ENCODE measurements around the gene RAI1.
"Not testable (repeated sequence)": the region's sequence is repeated elsewhere in the genome, so short reads cannot be mapped to it uniquely, and the experiment has no call there.

Gene RAI1

GRCh38 chr17:17681187-17681743 is at the start of gene RAI1:
TSS of gene RAI1 (plus strand) at chr17:17681458. CDS start at chr17:17792949, 111,491 bp downstream.
- peak; percentile 79 for DNase-seq (ENCODE audit: low spot score)

- DNase-seq (ENCODE audit: low spot score) = not testable (repeated sequence)
These were observed 48.6 kb upstream of the RAI1 start for GRCh38 chr17:17632690-17633089.

- DNase-seq (ENCODE audit: low spot score) = no peak
These were observed 47.9 kb upstream of the RAI1 start for GRCh38 chr17:17633310-17633709.

GRCh38 chr17:17635126-17635525 is 46.1 kb upstream of the RAI1 start:
- no peak for DNase-seq (ENCODE audit: low spot score)

- not testable (repeated sequence) for DNase-seq (ENCODE audit: low spot score)
These were observed 45.6 kb upstream of the RAI1 start for GRCh38 chr17:17635537-17636271.

DNA sequence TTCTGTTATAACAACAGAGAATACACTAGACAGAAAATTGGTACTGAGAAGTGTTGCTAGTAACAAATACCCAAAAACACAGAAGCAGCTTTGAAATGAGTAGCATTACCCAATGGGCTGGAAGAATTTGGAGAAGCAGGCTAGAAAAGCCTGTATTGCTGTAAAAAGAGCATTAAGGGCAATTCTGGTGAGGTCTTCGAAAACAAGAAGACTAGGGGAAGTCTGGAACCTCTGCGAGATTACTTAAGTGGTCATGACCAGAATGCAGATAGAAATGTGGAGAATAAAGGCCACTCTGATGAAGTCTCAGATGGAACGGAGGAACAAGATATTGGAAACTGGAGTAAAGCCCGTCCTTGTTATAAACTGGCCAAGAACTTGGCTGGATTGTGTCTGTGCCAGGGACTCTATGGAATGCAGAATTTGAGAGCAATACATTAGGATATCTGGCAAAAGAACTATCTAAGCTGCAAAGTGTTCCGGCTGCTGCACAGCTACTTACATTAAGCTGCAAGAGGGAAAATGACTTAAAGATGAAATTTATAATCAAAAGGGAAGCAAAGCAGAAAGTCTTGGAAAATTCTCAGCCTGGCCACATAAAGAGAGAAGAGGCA is 44.9 kb upstream of the RAI1 start:
- no peak for DNase-seq (ENCODE audit: low spot score)

- no peak for DNase-seq (ENCODE audit: low spot score)
These were observed 42.8 kb upstream of the RAI1 start for GRCh38 chr17:17638467-17638866.

GRCh38 chr17:17639661-17640270 is 41.5 kb upstream of the RAI1 start:
- DNase-seq (ENCODE audit: low spot score) = not testable (repeated sequence)

GRCh38 chr17:17641621-17642409 is 39.4 kb upstream of the RAI1 start:
- peak; percentile 82 for DNase-seq (ENCODE audit: low spot score)

DNA sequence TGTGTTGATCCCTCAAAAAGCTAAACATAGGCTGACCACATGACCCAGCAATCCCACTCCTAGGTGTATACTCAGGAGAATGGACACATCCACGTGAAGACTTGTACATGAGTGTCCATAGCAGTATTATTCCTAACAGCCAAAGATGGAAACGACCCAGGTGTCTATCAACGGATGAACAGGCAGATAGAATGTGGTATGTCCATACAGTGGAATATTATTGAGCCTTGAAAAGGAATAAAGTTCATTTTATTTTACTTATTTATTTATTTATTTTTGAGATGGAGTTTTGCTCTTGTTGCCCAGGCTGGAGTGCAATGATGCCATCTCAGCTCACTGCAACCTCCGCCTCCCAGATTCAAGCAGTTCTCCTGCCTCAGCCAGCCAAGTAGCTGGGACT is 36.1 kb upstream of the RAI1 start:
- not testable (repeated sequence) for DNase-seq (ENCODE audit: low spot score)

- DNase-seq (ENCODE audit: low spot score) = no peak
These were observed 35.3 kb upstream of the RAI1 start for GRCh38 chr17:17645961-17646360.

DNA sequence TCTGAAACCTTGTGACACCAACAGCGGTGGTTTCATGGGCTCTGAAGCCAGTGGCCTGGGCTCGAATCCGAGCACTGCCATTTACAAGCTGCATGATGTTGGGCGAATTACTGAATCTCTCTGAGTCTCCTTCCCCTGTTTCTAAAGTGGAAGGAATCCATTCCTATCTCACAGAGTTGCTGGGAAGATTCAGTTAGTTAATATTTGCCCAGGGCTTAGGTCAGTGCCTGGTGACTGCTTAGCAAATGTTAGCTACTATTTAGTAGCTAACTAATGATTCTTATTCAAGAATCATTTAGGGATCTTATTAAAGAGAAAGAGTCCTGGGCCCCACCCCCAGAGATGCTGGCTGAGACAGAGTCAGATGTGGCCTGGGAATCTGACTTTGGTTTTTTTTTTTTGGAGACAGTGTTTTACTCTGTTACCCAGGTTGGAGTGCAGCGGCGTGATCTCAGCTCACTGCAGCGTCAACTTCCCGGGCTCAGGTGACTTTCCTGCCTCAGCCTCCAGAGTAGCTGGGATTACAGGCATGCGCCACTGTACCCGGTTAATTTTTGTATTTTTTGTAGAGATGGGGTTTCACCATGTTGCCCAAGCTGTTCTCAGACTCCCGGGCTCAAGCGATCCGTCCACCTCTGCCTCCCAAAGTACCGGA is 33.6 kb upstream of the RAI1 start:
- DNase-seq (ENCODE audit: low spot score) = no peak

- DNase-seq (ENCODE audit: low spot score) = no peak
These were observed 32.5 kb upstream of the RAI1 start for GRCh38 chr17:17648762-17649161.

GRCh38 chr17:17650959-17651358 is 30.3 kb upstream of the RAI1 start:
- no peak for DNase-seq (ENCODE audit: low spot score)

DNA sequence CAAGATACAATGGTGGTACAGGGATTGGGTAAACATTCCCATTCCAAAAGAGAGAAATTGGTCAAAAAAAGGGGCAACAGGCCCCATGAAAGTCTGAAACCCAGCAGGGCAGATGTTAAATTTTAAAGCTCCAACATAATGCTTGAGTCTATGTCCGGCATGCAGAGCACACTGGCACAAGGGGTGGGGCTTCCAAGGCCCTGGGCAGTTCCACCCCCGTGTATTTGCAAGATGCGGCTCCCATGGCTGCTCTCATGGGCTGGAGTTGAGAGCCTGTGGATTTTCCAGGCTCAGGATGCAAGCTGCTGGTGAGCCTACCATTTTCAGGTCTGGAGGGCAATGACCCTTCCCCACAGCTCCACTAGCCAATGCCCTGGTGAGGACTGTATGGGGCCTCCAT is 27.9 kb upstream of the RAI1 start:
- no peak for DNase-seq (ENCODE audit: low spot score)

- no peak for DNase-seq (ENCODE audit: low spot score)
These were observed 21.9 kb upstream of the RAI1 start for GRCh38 chr17:17659340-17659739.

- no peak for DNase-seq (ENCODE audit: low spot score)
These were observed 20.1 kb upstream of the RAI1 start for GRCh38 chr17:17661134-17661533.

GRCh38 chr17:17661834-17662385 is 19.3 kb upstream of the RAI1 start:
- DNase-seq (ENCODE audit: low spot score) = no peak

DNA sequence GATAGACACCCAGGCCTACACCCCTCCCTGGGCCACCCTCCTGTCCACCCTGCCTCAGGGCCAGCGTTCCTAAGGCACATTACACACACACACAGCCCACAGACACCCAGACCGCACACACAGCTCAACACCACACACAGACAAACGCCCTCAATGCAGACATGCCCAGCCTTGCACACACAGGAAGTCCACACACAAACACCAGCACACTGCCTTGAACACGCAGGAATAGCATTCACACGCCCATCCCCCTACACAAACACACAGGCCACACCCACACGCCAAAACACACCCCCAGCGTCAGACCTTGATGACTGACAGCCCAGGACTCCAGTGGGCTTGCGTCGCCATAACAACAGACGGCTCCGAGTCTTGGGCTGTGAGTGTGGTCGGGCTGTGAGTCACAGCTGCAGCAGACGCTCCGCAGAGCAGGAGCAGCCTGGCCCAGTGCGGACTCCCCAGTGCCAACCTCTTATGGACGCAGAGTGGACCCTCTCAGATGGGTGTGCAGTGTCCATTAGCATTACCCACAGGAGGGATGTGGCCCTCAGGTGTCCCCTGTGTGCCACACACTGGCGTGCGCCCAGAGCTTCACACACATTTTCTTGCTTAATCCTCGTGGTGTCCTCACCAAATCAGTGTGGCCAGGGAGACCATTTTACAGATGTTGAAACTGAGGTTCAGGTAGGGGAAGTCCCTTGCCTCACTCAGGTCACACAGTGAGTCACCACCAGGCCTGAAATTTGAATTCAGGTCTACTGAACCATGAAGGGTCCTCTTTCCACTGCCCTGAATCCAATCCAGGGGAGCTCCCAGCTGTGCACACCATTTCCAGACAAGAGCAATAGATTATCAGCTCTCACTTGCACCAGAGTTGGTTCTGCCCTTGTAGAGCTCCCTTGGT is 17.8 kb upstream of the RAI1 start:
- DNase-seq (ENCODE audit: low spot score) = peak; percentile 92

- no peak for DNase-seq (ENCODE audit: low spot score)
These were observed 17.2 kb upstream of the RAI1 start for GRCh38 chr17:17664064-17664452.

Measured in SW480 (cell line).